ENCODE results near the gene DNAH8.
"Not testable (repeated sequence)": the region's sequence is repeated elsewhere in the genome, so short reads cannot be mapped to it uniquely, and the experiment has no call there.

Gene DNAH8

GRCh38 chr6:38750968-38751615 is 36.0 kb downstream of the DNAH8 start:
- no peak for DNase-seq

GRCh38 chr6:38753707-38754106 is 38.6 kb downstream of the DNAH8 start:
- no peak for DNase-seq

- no peak for DNase-seq
These were observed 40.1 kb downstream of the DNAH8 start for GRCh38 chr6:38755207-38755606.

GRCh38 chr6:38755874-38756273 is 40.8 kb downstream of the DNAH8 start:
- DNase-seq, result no peak

GRCh38 chr6:38760097-38760496 is 45.0 kb downstream of the DNAH8 start:
- no peak for DNase-seq

- DNase-seq, result no peak
These were observed 47.7 kb downstream of the DNAH8 start for GRCh38 chr6:38762848-38763247.

- no peak for DNase-seq
These were observed 52.4 kb downstream of the DNAH8 start for GRCh38 chr6:38767560-38767959.

GRCh38 chr6:38773338-38773737 is 58.2 kb downstream of the DNAH8 start:
- DNase-seq, result peak; percentile 3

GRCh38 chr6:38774929-38775707 is 60.0 kb downstream of the DNAH8 start:
- DNase-seq, result no peak

GRCh38 chr6:38775870-38776269 is 60.8 kb downstream of the DNAH8 start:
- no peak for DNase-seq

GRCh38 chr6:38776515-38776914 is 61.4 kb downstream of the DNAH8 start:
- no peak for DNase-seq

GRCh38 chr6:38779310-38780062 is 64.4 kb downstream of the DNAH8 start:
- DNase-seq, result no peak

GRCh38 chr6:38782616-38783015 is 67.5 kb downstream of the DNAH8 start:
- DNase-seq, result no peak

- no peak for DNase-seq
These were observed 68.5 kb downstream of the DNAH8 start for GRCh38 chr6:38783443-38784228.

GRCh38 chr6:38784506-38785235 is 69.6 kb downstream of the DNAH8 start:
- DNase-seq, result no peak

GRCh38 chr6:38786486-38786885 is 71.4 kb downstream of the DNAH8 start:
- DNase-seq, result no peak

GRCh38 chr6:38789256-38789655 is 74.1 kb downstream of the DNAH8 start:
- no peak for DNase-seq

- DNase-seq, result no peak
These were observed 77.2 kb downstream of the DNAH8 start for GRCh38 chr6:38792356-38792755.

GRCh38 chr6:38794682-38795081 is 79.6 kb downstream of the DNAH8 start:
- DNase-seq, result no peak

- DNase-seq, result no peak
These were observed 80.9 kb downstream of the DNAH8 start for GRCh38 chr6:38796006-38796405.

- not testable (repeated sequence) for DNase-seq
These were observed 81.3 kb downstream of the DNAH8 start for GRCh38 chr6:38796437-38796836.

- DNase-seq, result no peak
These were observed 81.7 kb downstream of the DNAH8 start for GRCh38 chr6:38796850-38797249.

Measured in NCI-H2171 (cell line).